SK-N-MC (cell line): ENCODE data around the gene RFC2.
"Not testable (repeated sequence)": the region's sequence is repeated elsewhere in the genome, so short reads cannot be mapped to it uniquely, and the experiment has no call there.

ENCODE experiments used
- EZH2 ChIP-seq: fragments of 200-600 bp; sonication (generic); IDR thresholded peaks from one replicate; pipeline ENCODE4 v1.6.1; 2017; ENCODE audit warnings: antibody characterized with exemption
- POLR2AphosphoS5 ChIP-seq: IDR thresholded peaks from 2 replicates; pipeline ENCODE4 v1.6.1; 2012; ENCODE audit warnings: mild to moderate bottlenecking, low read depth, low read length, borderline replicate concordance

DNA sequence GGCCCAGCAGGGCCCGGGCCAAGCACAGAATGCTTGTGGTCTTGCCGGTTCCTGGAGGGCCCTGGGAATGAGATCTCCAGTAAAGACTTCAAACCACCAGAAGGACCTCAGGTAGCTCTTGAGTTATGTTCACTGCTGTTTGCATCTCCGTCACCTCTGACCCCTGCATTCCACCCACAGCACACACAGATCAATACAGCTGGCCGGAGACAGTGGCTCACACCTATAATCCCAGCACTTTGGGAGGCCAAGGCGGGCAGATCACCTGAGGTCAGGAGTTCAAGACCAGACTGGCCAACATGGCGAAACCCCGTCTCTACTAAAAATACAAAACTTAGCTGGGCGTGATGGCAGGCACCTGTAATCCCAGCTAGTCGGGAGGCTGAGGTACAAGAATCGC, 5.1 kb downstream of the RFC2 start:
- TF ChIP-seq EZH2, POLR2AphosphoS5: not testable (repeated sequence)
